Ovary (tissue), 3 donors: Measurements from ENCODE around the gene MORN1.

Source experiments
- CTCF ChIP-seq, 3 donors: fragments of 450-650 bp in 2 of 3; fragments of 200-600 bp in 1 of 3; IDR thresholded peaks; one replicate each; pipeline versions ENCODE4 v1.5.1 to v1.8.0; 2016 to 2022; ENCODE audit warnings: antibody characterized with exemption in 3 of 3, mild to moderate bottlenecking in 1 of 3
- POLR2A ChIP-seq: fragments of 450-650 bp; IDR thresholded peaks from one replicate; pipeline ENCODE4 v1.6.1; 2017; ENCODE audit warnings: antibody characterized with exemption, mild to moderate bottlenecking, moderate library complexity
- donor health status: DM: no; HTN: no; CAD: no.

GRCh38 chr1:2277741-2278488 is 113.4 kb downstream of the MORN1 start:
- TF ChIP-seq CTCF (IDR thresholded peaks at IDR 0.05) (no peak), POLR2A (no peak)
